SU-DHL-6 (cell line): ENCODE results near the gene FKBP15.

Experiments
- EZH2phosphoT487 ChIP-seq: fragments of 200-600 bp; sonication (generic), shearing (Covaris generic); conservative IDR thresholded peaks from 2 replicates; pipeline ENCODE4 v1.6.1; 2018; ENCODE audit warnings: mild to moderate bottlenecking, antibody characterized with exemption, low read length, moderate library complexity, mixed read lengths
- TF ChIP-seq, protein P1 (sequence below): fragments of 200-600 bp; sonication (generic); IDR thresholded peaks from one replicate; pipeline ENCODE4 v1.5.1; 2017; ENCODE audit warnings: antibody characterized with exemption, mild to moderate bottlenecking, low read length, moderate library complexity; ENCODE audit not compliant: insufficient read depth, poor library complexity, severe bottlenecking

DNA sequence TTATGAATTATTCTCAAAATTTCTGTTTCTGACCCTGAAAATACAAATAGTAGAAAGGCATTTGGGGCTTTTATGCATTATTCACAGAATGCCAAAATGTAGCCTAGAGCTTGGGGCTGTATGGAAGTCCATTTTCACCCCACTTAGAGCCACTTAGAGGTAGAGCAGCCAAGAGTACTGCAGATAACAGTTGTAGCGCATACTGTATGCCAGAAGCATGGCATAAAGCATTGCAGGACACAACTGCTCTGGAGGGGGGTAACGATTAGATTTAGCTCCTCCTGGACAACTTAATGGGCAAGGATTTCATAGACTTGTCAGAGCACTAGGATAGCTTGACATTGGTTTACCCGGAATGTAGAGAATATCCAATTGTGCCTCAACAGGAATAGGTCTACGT, 15.9 kb upstream of the FKBP15 start:
- TF ChIP-seq EZH2phosphoT487 = no peak
- TF ChIP-seq, protein P1, sequence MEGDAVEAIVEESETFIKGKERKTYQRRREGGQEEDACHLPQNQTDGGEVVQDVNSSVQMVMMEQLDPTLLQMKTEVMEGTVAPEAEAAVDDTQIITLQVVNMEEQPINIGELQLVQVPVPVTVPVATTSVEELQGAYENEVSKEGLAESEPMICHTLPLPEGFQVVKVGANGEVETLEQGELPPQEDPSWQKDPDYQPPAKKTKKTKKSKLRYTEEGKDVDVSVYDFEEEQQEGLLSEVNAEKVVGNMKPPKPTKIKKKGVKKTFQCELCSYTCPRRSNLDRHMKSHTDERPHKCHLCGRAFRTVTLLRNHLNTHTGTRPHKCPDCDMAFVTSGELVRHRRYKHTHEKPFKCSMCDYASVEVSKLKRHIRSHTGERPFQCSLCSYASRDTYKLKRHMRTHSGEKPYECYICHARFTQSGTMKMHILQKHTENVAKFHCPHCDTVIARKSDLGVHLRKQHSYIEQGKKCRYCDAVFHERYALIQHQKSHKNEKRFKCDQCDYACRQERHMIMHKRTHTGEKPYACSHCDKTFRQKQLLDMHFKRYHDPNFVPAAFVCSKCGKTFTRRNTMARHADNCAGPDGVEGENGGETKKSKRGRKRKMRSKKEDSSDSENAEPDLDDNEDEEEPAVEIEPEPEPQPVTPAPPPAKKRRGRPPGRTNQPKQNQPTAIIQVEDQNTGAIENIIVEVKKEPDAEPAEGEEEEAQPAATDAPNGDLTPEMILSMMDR = no peak
